Measurements from ENCODE around the gene EXO5. TPM values are rescaled to one million over a fixed set of nuclear protein-coding genes. Genes with fewer than 3 reads are reported as not detected.
A peak's percentile ranks its signal among the peaks of the same experiment; 100 is the strongest.
"Not testable (repeated sequence)": the region's sequence is repeated elsewhere in the genome, so short reads cannot be mapped to it uniquely, and the experiment has no call there.

The EXO5 gene
- 1 to 10 TPM; 4.7 to 5.4 TPM for total RNA-seq
- long read RNA-seq, partial matches to known transcripts, result 0 of 9 reads
- long read RNA-seq, other reads (novel, unspliced or antisense), result 2 of 9 reads

- intact Hi-C loops (cut with DNase I, micrococcal nuclease), result no loop called here
- ATAC-seq (peak; percentile 99), DNase-seq (peak; percentile 73 to 87)
Observed at GRCh38 chr1:40508375-40509341, at the start of gene EXO5. EXO5 (plus strand) TSS chr1:40508767; CDS start chr1:40514545, 5,778 bp downstream.

GRCh38 chr1:40462956-40463590 is 45.5 kb upstream of the EXO5 start:
- DNase-seq, result no peak

GRCh38 chr1:40469327-40469726 is 39.2 kb upstream of the EXO5 start:
- no peak for ATAC-seq
- DNase-seq, result no peak
- intact Hi-C loops (cut with DNase I, micrococcal nuclease), result no loop called here

More at GRCh38 chr1:40462956-40463590, 45.5 kb upstream of the EXO5 start:
- intact Hi-C loops (cut with DNase I, micrococcal nuclease), result no loop called here
- no peak for ATAC-seq

- intact Hi-C loops (cut with DNase I, micrococcal nuclease), result no loop called here
- no peak for ATAC-seq
- no peak for DNase-seq
Observed at GRCh38 chr1:40475268-40475667, 33.3 kb upstream of the EXO5 start.

GRCh38 chr1:40476924-40477677 is 31.5 kb upstream of the EXO5 start, which contains the start of gene ZFP69:
ZFP69 (plus strand) TSS chr1:40477290; CDS start chr1:40479362, 2,072 bp downstream.
- peak; percentile 66 to 83 for DNase-seq
- intact Hi-C loops (cut with DNase I, micrococcal nuclease), result no loop called here
- ATAC-seq, result peak; percentile 95

- intact Hi-C loops (cut with DNase I, micrococcal nuclease), result no loop called here
- DNase-seq (peak in 1 of 2 donors; percentile 17), ATAC-seq (peak; percentile 56)
Observed at GRCh38 chr1:40477678-40478053, 30.9 kb upstream of the EXO5 start.

GRCh38 chr1:40478276-40478675 is 30.3 kb upstream of the EXO5 start:
- DNase-seq (no peak), ATAC-seq (no peak)
- intact Hi-C loops (cut with DNase I, micrococcal nuclease), result no loop called here

- ATAC-seq, result no peak
- intact Hi-C loops (cut with DNase I, micrococcal nuclease), result no loop called here
- no peak for DNase-seq
Observed at GRCh38 chr1:40479156-40479555, 29.4 kb upstream of the EXO5 start.

- ATAC-seq (no peak), DNase-seq (no peak)
- intact Hi-C loops (cut with DNase I, micrococcal nuclease), result no loop called here
Observed at GRCh38 chr1:40495315-40495903, 13.2 kb upstream of the EXO5 start.

GRCh38 chr1:40502651-40503050 is 5.9 kb upstream of the EXO5 start:
- intact Hi-C loops (cut with DNase I, micrococcal nuclease); DNase-seq; ATAC-seq: not testable (repeated sequence)

- DNase-seq (no peak), ATAC-seq (no peak)
- intact Hi-C loops (cut with DNase I, micrococcal nuclease), result no loop called here
Observed at GRCh38 chr1:40507973-40508372, 594 bp upstream of the EXO5 start.

- intact Hi-C loops (cut with DNase I, micrococcal nuclease), result no loop called here
- ATAC-seq (no peak), DNase-seq (no peak)
Observed at GRCh38 chr1:40519517-40519916, 10.9 kb downstream of the EXO5 start.

GRCh38 chr1:40530735-40531380 is 22.3 kb downstream of the EXO5 start:
- ATAC-seq, result peak; percentile 1
- no peak for DNase-seq
- intact Hi-C loops (cut with DNase I, micrococcal nuclease), result no loop called here

GRCh38 chr1:40531381-40532061 is 23.0 kb downstream of the EXO5 start, which contains the start of gene ZNF684:
ZNF684 (plus strand) TSS chr1:40531637; CDS start chr1:40533167, 1,530 bp downstream.
- intact Hi-C loops (cut with DNase I, micrococcal nuclease), result no loop called here
- DNase-seq (peak; percentile 88 to 94), ATAC-seq (peak; percentile 97)

GRCh38 chr1:40532062-40532389 is 23.5 kb downstream of the EXO5 start:
- no peak for ATAC-seq
- DNase-seq, result no peak
- intact Hi-C loops (cut with DNase I, micrococcal nuclease), result no loop called here

- ATAC-seq (peak; percentile 53), DNase-seq (peak in 1 of 2 donors; percentile 8)
- intact Hi-C loops (cut with DNase I, micrococcal nuclease), result no loop called here
Observed at GRCh38 chr1:40532844-40533424, 24.4 kb downstream of the EXO5 start.

- ATAC-seq, result no peak
- intact Hi-C loops (cut with DNase I, micrococcal nuclease), result no loop called here
Observed at GRCh38 chr1:40534589-40534988, 26.0 kb downstream of the EXO5 start.

More at GRCh38 chr1:40534589-40534988, 26.0 kb downstream of the EXO5 start:
- no peak for DNase-seq

Measured in left colon (tissue), 2 donors.